Measurements from ENCODE around the gene DPP7.

Gene DPP7

DNA sequence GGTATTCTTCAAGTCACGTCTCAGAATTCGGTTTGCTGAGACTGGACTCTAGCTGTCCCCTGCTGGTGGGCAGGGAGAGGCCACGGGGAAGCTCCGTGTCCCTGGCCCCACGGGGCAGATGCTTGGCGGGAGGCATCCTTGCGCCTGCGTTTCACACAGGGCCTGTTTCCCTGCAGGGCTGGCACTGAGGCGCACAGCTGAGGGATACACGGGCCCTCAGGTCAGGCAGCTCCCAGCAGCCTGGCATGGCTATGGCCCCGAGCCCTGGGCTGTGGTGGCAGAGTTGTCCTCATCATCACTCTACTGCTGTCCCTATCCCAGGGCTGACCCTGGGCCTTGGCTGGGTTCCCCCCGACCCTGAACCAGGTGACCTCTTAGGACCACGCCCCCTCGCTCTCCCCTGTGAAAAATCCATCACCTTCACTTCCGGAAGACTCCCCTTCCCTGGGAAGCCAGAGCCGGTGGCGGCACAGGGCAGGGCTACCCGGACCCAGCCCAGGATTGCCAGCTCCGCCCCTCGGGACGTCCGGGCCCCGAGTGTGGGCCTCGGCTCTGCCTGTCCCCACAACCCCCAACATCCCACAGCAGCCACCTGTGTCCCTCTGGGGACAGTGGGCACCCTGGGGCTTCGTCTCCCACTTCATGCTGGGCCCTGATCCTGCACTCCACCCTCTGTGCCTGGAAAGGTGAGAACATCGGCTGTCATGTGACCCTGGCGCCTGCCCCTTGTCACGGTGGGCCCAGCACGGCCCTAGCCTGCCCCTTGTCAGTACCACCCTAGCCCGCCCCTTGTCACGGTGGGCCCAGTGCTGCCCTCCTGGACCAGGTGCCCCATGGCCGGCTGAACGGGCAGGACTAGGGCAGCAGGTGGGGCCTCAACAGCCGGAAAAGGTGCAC is 5.0 kb downstream of the DPP7 start:
- Histone ChIP-seq H3K4me3 (ENCODE audit: low read length in 2 of 2) (no peak overlapping the region), H3K9me3 (ENCODE audit: control insufficient read depth in 2 of 2, low read length in 2 of 2) (no peaks in the 10 kb centered on the region), H3K9ac (ENCODE audit: low read length in 2 of 2) (no peak overlapping the region), H3K36me3 (ENCODE audit: control insufficient read depth in 2 of 2, insufficient read depth in 2 of 2, low read length in 2 of 2) (peaks cover 10 to 25% of the 10 kb centered on the region in 2 donors), H3K27ac (ENCODE audit: low read length) (no peak overlapping the region), H3K4me1 (ENCODE audit: control insufficient read depth, insufficient read depth, low read length) (no peaks in the 10 kb centered on the region), H3K27me3 (ENCODE audit: control insufficient read depth in 1 of 2, insufficient read depth in 2 of 2, low read length in 2 of 2) (no peaks in the 10 kb centered on the region)

DNA sequence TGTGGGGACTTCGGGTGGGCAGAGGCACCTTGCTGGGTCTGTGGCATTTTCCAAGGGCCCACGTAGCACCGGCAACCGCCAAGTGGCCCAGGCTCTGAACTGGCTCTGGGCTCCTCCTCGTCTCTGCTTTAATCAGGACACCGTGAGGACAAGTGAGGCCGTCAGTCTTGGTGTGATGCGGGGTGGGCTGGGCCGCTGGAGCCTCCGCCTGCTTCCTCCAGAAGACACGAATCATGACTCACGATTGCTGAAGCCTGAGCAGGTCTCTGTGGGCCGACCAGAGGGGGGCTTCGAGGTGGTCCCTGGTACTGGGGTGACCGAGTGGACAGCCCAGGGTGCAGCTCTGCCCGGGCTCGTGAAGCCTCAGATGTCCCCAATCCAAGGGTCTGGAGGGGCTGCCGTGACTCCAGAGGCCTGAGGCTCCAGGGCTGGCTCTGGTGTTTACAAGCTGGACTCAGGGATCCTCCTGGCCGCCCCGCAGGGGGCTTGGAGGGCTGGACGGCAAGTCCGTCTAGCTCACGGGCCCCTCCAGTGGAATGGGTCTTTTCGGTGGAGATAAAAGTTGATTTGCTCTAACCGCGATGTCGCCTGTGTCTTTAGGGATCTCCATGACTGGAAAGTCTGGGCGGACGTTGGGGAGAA is 5.8 kb downstream of the DPP7 start:
- H3K27me3 ChIP-seq (ENCODE audit: control insufficient read depth in 1 of 2, insufficient read depth in 2 of 2, low read length in 2 of 2), result no peaks in the 10 kb centered on the region
- H3K9me3 ChIP-seq (ENCODE audit: control insufficient read depth in 2 of 2, low read length in 2 of 2), result no peaks in the 10 kb centered on the region
- no peak overlapping the region for H3K4me3 ChIP-seq (ENCODE audit: low read length in 2 of 2)
- H3K27ac ChIP-seq (ENCODE audit: low read length), result no peak overlapping the region
- peaks cover 15 to 30% of the 10 kb centered on the region in 2 donors for H3K36me3 ChIP-seq (ENCODE audit: control insufficient read depth in 2 of 2, insufficient read depth in 2 of 2, low read length in 2 of 2)
- H3K9ac ChIP-seq (ENCODE audit: low read length in 2 of 2), result no peak overlapping the region
- no peaks in the 10 kb centered on the region for H3K4me1 ChIP-seq (ENCODE audit: control insufficient read depth, insufficient read depth, low read length)

DNA sequence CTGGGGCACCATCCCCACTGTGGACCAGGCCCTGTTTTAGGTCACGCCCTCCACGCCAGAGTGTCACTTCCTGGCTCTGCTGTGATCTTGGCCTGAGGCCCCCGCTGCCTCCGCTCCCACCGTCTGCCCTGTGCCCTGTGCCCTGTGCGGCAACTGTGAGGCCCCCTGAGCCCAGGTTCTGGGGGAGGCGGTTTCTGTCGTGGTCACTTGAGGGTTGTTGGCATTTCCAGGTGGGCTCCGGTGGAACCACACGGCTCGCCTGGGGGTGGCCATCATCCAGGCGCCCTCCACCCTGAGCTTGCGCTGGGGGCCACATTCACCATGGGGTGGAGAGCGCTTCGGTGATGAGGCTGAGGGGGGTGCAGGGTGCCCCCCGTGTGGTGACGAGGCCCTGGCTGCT is 6.6 kb downstream of the DPP7 start:
- no peaks in the 10 kb centered on the region for H3K9me3 ChIP-seq (ENCODE audit: control insufficient read depth in 2 of 2, low read length in 2 of 2)
- no peaks in the 10 kb centered on the region for H3K4me1 ChIP-seq (ENCODE audit: control insufficient read depth, insufficient read depth, low read length)
- no peak overlapping the region for H3K9ac ChIP-seq (ENCODE audit: low read length in 2 of 2)
- no peak overlapping the region for H3K4me3 ChIP-seq (ENCODE audit: low read length in 2 of 2)
- no peak overlapping the region for H3K27ac ChIP-seq (ENCODE audit: low read length)
- no peaks in the 10 kb centered on the region for H3K27me3 ChIP-seq (ENCODE audit: control insufficient read depth in 1 of 2, insufficient read depth in 2 of 2, low read length in 2 of 2)
- peaks cover 23 to 38% of the 10 kb centered on the region in 2 donors for H3K36me3 ChIP-seq (ENCODE audit: control insufficient read depth in 2 of 2, insufficient read depth in 2 of 2, low read length in 2 of 2)

DNA sequence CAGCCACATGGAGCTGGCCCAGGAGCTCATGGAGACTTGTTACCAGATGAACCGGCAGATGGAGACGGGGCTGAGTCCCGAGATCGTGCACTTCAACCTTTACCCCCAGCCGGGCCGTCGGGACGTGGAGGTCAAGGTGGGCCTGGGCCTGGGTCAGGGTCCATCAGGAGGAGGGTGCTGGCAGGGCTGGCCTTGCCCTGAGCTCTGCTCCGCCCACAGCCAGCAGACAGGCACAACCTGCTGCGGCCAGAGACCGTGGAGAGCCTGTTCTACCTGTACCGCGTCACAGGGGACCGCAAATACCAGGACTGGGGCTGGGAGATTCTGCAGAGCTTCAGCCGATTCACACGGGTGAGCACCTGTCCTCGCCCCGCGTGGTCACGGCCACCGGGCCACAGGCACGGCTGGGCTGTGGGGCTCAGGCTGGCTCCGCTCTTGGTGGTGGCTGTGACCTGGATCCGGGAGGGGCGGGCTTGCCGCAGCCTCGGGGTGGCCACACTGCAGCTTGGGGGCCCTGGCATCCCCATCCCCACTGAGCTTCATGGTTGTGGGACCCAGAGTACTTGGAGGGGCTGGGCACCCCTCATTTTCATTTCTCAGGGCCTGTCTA is 7.1 kb downstream of the DPP7 start:
- Histone ChIP-seq H3K9me3 (ENCODE audit: control insufficient read depth in 2 of 2, low read length in 2 of 2) (no peaks in the 10 kb centered on the region), H3K9ac (ENCODE audit: low read length in 2 of 2) (no peak overlapping the region), H3K4me1 (ENCODE audit: control insufficient read depth, insufficient read depth, low read length) (no peaks in the 10 kb centered on the region), H3K27me3 (ENCODE audit: control insufficient read depth in 1 of 2, insufficient read depth in 2 of 2, low read length in 2 of 2) (no peaks in the 10 kb centered on the region), H3K4me3 (ENCODE audit: low read length in 2 of 2) (no peak overlapping the region), H3K27ac (ENCODE audit: low read length) (no peak overlapping the region), H3K36me3 (ENCODE audit: control insufficient read depth in 2 of 2, insufficient read depth in 2 of 2, low read length in 2 of 2) (peaks cover 29 to 40% of the 10 kb centered on the region in 2 donors)

DNA sequence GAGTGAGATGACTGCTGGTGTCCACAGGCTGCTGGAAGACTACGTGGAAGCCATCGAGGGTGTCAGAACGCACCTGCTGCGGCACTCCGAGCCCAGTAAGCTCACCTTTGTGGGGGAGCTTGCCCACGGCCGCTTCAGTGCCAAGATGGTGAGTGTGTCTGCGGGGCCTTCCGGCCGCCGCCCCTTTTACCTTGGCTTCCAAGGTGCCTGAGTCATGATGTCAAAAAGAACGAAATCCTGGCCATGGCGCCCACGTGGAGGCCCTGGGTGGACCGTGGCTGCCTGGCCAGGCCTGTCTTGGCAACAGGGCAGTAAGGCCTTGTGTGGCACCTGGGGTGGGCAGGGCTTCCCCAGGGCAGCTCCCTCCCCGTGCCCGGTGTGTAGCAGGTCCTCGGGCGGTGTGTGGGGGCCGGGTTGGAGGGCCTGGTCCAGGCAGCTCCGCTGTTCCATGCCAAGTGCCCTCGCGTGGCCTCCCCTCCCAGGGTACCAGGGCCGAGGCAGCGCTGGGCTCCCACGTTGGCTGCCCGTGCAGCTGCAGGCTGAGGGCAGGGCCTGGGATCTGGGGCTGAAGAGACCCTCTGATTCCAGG is 7.8 kb downstream of the DPP7 start:
- peaks cover 35 to 46% of the 10 kb centered on the region in 2 donors for H3K36me3 ChIP-seq (ENCODE audit: control insufficient read depth in 2 of 2, insufficient read depth in 2 of 2, low read length in 2 of 2)
- H3K27me3 ChIP-seq (ENCODE audit: control insufficient read depth in 1 of 2, insufficient read depth in 2 of 2, low read length in 2 of 2), result no peaks in the 10 kb centered on the region
- H3K27ac ChIP-seq (ENCODE audit: low read length), result no peak overlapping the region
- no peak overlapping the region for H3K4me3 ChIP-seq (ENCODE audit: low read length in 2 of 2)
- no peaks in the 10 kb centered on the region for H3K9me3 ChIP-seq (ENCODE audit: control insufficient read depth in 2 of 2, low read length in 2 of 2)
- H3K9ac ChIP-seq (ENCODE audit: low read length in 2 of 2), result no peak overlapping the region
- H3K4me1 ChIP-seq (ENCODE audit: control insufficient read depth, insufficient read depth, low read length), result no peaks in the 10 kb centered on the region

DNA sequence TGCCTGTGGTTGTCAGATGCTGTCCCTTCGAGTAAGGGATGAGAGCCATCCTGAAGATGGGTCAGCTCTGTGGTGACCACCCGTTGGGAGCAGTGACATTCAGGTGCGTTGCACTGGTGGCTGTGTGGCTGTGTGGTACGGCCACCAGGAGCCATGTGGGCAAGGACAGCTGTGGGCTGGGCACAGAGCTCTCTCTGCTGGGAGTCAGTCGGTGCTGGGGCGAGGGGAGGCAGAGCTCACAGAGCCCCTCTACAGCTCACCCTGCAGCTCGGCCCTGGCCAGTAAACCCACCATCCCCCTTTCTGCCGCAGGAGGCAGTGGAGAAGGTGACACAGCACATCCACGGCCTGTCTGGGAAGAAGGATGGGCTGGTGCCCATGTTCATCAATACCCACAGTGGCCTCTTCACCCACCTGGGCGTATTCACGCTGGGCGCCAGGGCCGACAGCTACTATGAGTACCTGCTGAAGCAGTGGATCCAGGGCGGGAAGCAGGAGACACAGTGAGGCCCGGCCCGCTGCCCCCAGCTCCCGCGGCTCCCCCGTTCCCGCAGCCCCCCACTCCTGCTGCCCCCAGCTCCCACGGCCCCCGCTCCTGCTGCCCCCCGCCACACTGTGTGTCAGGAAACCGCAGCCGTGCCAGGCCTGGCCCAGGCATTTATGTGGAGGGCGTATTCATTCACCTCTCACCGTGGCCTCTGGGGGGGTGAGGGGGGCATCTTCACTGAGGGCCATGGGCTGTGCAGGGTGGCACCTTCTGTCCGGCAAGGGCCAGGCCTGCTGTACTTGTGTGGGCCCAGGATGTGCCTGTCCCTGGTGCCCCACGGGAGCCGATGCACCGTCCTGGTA is 8.5 kb downstream of the DPP7 start:
- no peak overlapping the region for H3K4me3 ChIP-seq (ENCODE audit: low read length in 2 of 2)
- no peaks in the 10 kb centered on the region for H3K27me3 ChIP-seq (ENCODE audit: control insufficient read depth in 1 of 2, insufficient read depth in 2 of 2, low read length in 2 of 2)
- H3K27ac ChIP-seq (ENCODE audit: low read length), result no peak overlapping the region
- H3K9me3 ChIP-seq (ENCODE audit: control insufficient read depth in 2 of 2, low read length in 2 of 2), result no peaks in the 10 kb centered on the region
- H3K4me1 ChIP-seq (ENCODE audit: control insufficient read depth, insufficient read depth, low read length), result no peaks in the 10 kb centered on the region
- H3K36me3 ChIP-seq (ENCODE audit: control insufficient read depth in 2 of 2, insufficient read depth in 2 of 2, low read length in 2 of 2), result peaks cover 42 to 53% of the 10 kb centered on the region in 2 donors
- no peak overlapping the region for H3K9ac ChIP-seq (ENCODE audit: low read length in 2 of 2)

DNA sequence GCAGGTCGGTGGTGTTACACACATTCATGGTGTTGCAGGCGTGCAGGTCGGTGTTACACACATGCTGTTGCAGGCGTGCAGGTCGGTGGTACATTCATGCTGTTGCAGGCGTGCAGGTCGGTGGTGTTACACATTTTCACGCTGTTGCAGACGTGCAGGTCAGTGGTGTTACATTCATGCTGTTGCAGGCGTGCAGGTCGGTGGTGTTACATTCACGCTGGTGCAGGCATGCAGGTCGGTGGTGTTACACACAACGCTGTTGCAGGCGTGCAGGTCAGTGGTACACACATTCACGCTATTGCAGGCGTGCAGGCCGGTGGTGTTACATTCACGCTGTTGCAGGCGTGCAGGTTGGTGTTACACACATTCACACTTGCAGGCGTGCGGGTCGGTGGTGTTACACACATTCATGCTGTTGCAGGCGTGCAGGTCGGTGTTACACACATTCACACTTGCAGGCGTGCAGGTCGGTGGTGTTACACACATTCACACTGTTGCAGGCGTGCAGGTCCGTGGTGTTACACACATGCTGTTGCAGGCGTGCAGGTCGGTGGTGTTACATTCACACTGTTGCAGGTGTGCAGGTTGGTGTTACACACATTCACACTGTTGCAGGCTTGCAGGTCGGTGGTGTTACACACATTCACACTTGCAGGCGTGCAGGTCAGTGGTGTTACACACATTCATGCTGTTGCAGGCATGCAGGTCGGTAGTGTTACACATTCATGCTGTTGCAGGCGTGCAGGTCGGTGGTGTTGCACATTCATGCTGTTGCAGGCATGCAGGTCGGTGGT is 11.1 kb downstream of the DPP7 start:
- no peak overlapping the region for H3K27ac ChIP-seq (ENCODE audit: low read length)
- H3K36me3 ChIP-seq (ENCODE audit: control insufficient read depth in 2 of 2, insufficient read depth in 2 of 2, low read length in 2 of 2), result peaks cover 53 to 59% of the 10 kb centered on the region in 2 donors
- H3K27me3 ChIP-seq (ENCODE audit: control insufficient read depth in 1 of 2, insufficient read depth in 2 of 2, low read length in 2 of 2), result no peaks in the 10 kb centered on the region
- no peak overlapping the region for H3K4me3 ChIP-seq (ENCODE audit: low read length in 2 of 2)
- no peaks in the 10 kb centered on the region for H3K9me3 ChIP-seq (ENCODE audit: control insufficient read depth in 2 of 2, low read length in 2 of 2)
- H3K9ac ChIP-seq (ENCODE audit: low read length in 2 of 2), result no peak overlapping the region
- no peaks in the 10 kb centered on the region for H3K4me1 ChIP-seq (ENCODE audit: control insufficient read depth, insufficient read depth, low read length)

DNA sequence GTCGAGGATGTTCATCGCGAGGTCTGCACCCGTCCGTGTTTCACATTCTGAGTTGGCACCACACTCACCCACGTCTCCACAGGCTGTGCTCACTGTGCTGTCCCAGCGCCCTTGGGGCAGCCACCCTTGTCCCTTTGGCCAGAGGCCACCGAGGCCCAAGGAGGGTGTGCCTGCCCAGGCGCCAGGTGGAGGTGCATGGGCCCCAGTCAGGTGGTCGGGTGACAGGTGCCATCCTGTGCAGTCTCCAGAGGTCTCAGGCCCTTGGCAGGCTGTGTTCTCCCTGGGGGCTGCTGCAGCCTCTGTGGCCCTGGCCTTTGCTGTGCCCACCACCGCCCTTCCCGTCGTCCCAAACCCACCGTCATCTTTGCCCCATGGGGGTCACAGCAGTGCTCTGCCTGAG is 15.3 kb downstream of the DPP7 start:
- H3K4me3 ChIP-seq (ENCODE audit: low read length in 2 of 2), result no peak overlapping the region
- no peak overlapping the region for H3K27ac ChIP-seq (ENCODE audit: low read length)
- peaks cover 59 to 61% of the 10 kb centered on the region in 2 donors for H3K36me3 ChIP-seq (ENCODE audit: control insufficient read depth in 2 of 2, insufficient read depth in 2 of 2, low read length in 2 of 2)
- no peaks in the 10 kb centered on the region for H3K9me3 ChIP-seq (ENCODE audit: control insufficient read depth in 2 of 2, low read length in 2 of 2)
- H3K4me1 ChIP-seq (ENCODE audit: control insufficient read depth, insufficient read depth, low read length), result no peaks in the 10 kb centered on the region
- H3K27me3 ChIP-seq (ENCODE audit: control insufficient read depth in 1 of 2, insufficient read depth in 2 of 2, low read length in 2 of 2), result no peaks in the 10 kb centered on the region
- no peak overlapping the region for H3K9ac ChIP-seq (ENCODE audit: low read length in 2 of 2)

DNA sequence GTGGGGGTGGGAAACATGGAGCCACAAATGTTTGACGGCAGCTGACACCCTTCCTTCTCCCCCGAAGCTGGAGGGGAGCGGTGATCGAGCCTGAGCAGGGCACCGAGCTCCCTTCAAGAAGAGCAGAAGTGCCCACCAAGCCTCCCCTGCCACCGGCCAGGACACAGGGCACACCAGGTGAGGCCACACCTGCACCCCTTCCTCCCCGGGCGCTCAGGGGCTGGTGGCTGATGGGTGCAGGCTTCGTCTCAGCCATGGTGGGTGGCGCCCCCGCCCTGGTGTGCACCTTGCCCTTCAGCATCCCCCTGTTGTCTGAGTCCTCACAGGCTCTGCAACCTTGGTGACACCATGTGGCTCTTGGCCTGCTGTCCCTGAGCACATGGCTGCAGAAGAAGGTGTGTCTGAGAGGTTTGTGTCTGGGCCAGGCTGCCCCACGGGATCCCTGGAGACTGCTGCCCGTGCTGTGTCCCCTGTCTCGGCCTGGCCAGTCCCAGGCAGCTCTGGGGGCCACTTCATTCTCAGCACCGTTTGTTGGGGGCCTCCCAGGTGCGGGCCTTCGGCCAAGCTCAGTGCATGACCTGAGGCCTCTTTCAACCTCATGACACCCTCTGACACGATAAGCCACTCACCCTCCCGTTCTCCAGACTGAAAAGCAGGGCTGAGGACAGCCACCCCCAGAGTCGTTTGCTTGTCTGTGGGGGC is 16.6 kb downstream of the DPP7 start:
- Histone ChIP-seq H3K9ac (ENCODE audit: low read length in 2 of 2) (no peak overlapping the region), H3K9me3 (ENCODE audit: control insufficient read depth in 2 of 2, low read length in 2 of 2) (no peaks in the 10 kb centered on the region), H3K36me3 (ENCODE audit: control insufficient read depth in 2 of 2, insufficient read depth in 2 of 2, low read length in 2 of 2) (peaks cover 48 to 49% of the 10 kb centered on the region in 2 donors), H3K27ac (ENCODE audit: low read length) (no peak overlapping the region), H3K4me1 (ENCODE audit: control insufficient read depth, insufficient read depth, low read length) (no peaks in the 10 kb centered on the region), H3K4me3 (ENCODE audit: low read length in 2 of 2) (no peak overlapping the region), H3K27me3 (ENCODE audit: control insufficient read depth in 1 of 2, insufficient read depth in 2 of 2, low read length in 2 of 2) (no peaks in the 10 kb centered on the region)
